Measurements from ENCODE around the gene ELMO1.

The ELMO1 gene

GRCh38 chr7:37111459-37111858, 337.2 kb downstream of the ELMO1 start:
- no peak for DNase-seq

- DNase-seq, result no peak
These were observed 337.8 kb downstream of the ELMO1 start for GRCh38 chr7:37110660-37111424.

GRCh38 chr7:37109843-37110242, 338.8 kb downstream of the ELMO1 start:
- DNase-seq, result no peak

- no peak for DNase-seq
These were observed 339.5 kb downstream of the ELMO1 start for GRCh38 chr7:37109016-37109683.

- no peak for DNase-seq
These were observed 340.0 kb downstream of the ELMO1 start for GRCh38 chr7:37108615-37109014.

GRCh38 chr7:37107047-37107750, 341.5 kb downstream of the ELMO1 start:
- DNase-seq, result no peak

- DNase-seq, result no peak
These were observed 342.9 kb downstream of the ELMO1 start for GRCh38 chr7:37105762-37106161.

- DNase-seq, result no peak
These were observed 343.7 kb downstream of the ELMO1 start for GRCh38 chr7:37104822-37105518.

- DNase-seq, result no peak
These were observed 346.0 kb downstream of the ELMO1 start for GRCh38 chr7:37102518-37103137.

GRCh38 chr7:37100735-37101331, 347.8 kb downstream of the ELMO1 start:
- no peak for DNase-seq

- no peak for DNase-seq
These were observed 349.9 kb downstream of the ELMO1 start for GRCh38 chr7:37098762-37099161.

- DNase-seq, result no peak
These were observed 350.7 kb downstream of the ELMO1 start for GRCh38 chr7:37097983-37098382.

- no peak for DNase-seq
These were observed 351.4 kb downstream of the ELMO1 start for GRCh38 chr7:37097276-37097675.

GRCh38 chr7:37096341-37096740, 352.3 kb downstream of the ELMO1 start:
- DNase-seq, result no peak

- no peak for DNase-seq
These were observed 353.5 kb downstream of the ELMO1 start for GRCh38 chr7:37095122-37095521.

GRCh38 chr7:37093257-37093656, 355.4 kb downstream of the ELMO1 start:
- DNase-seq, result no peak

GRCh38 chr7:37092548-37092947, 356.1 kb downstream of the ELMO1 start:
- DNase-seq, result peak in 1 of 2 donors; percentile 51

GRCh38 chr7:37089972-37090371, 358.7 kb downstream of the ELMO1 start:
- no peak for DNase-seq

GRCh38 chr7:37085600-37085999, 363.1 kb downstream of the ELMO1 start:
- no peak for DNase-seq

- no peak for DNase-seq
These were observed 364.4 kb downstream of the ELMO1 start for GRCh38 chr7:37084303-37084702.

- DNase-seq, result no peak
These were observed 365.2 kb downstream of the ELMO1 start for GRCh38 chr7:37083311-37084096.

All from CD4-positive, alpha-beta T cell treated with Interleukin-4 for 1 hour (primary cell).